Measurements from ENCODE around the gene DUOX1. TPM values are rescaled to one million over a fixed set of nuclear protein-coding genes. Genes with fewer than 3 reads are reported as not detected.

DUOX1 gene
- total RNA-seq, 1 experiment from 2014 or later: 19.6 TPM

- DNase-seq (ENCODE audit: low read depth, low spot score) (no peak), ATAC-seq (no peak)
- no peak overlapping the region for H2AFZ ChIP-seq (ENCODE audit: low read depth, low read length, poor library complexity, severe bottlenecking)
- no peaks in the 10 kb centered on the region for H3K9me3 ChIP-seq (ENCODE audit: control insufficient read depth in 1 of 2, insufficient read depth in 1 of 2, low read depth in 1 of 2, low read length in 2 of 2)
- H3K9ac ChIP-seq (ENCODE audit: low read length): no peak overlapping the region
- H3K4me2 ChIP-seq (ENCODE audit: low read length): no peak overlapping the region
- ChIA-PET CTCF (interaction anchor here (0.8 to 4.0 kb wide), 4 partner anchors 18 to 450 kb away, joined by 3 to 42 read pairs (median 8); no protein-coding TSS in a partner anchor), RAD21 (ENCODE audit: low non-redundant PET in 1 of 2, low total read pairs in 2 of 2, uncharacterized antibody in 2 of 2, unreplicated experiment in 2 of 2) (no interaction called here), POLR2A (no interaction called here)
- intact Hi-C loops (cut with micrococcal nuclease): loop anchor here (10.0 kb wide), 1 partner anchor 453 kb away; no protein-coding TSS in a partner anchor
- H4K20me1 ChIP-seq (ENCODE audit: insufficient read depth): no peaks in the 10 kb centered on the region
- no peaks in the 10 kb centered on the region for H3K36me3 ChIP-seq (ENCODE audit: control insufficient read depth in 1 of 2, insufficient read depth in 2 of 2, low read length in 2 of 2)
- H3K9me2 ChIP-seq (ENCODE audit: insufficient read depth): no peaks in the 10 kb centered on the region
- 0 out of 2 replicates have a peak, but pooled peaks cover 6% of the 10 kb centered on the region for H3K79me2 ChIP-seq (ENCODE audit: insufficient read depth, low read length)
- TF ChIP-seq CBX3 (IDR thresholded peaks at IDR 0.05; ENCODE audit: low read depth): no peak
- TF ChIP-seq SIN3A (IDR thresholded peaks at IDR 0.05; ENCODE audit: low read depth): no peak
- TF ChIP-seq EGR1 (IDR thresholded peaks at IDR 0.05; ENCODE audit: low read depth): no peak
- TF ChIP-seq EZH2 (IDR thresholded peaks at IDR 0.05): no peak
- no peak for TF ChIP-seq TCF7L2 (IDR thresholded peaks at IDR 0.05; ENCODE audit: borderline replicate concordance, extremely low read depth, insufficient read depth, insufficient read length)
- TF ChIP-seq SRF (IDR thresholded peaks at IDR 0.05; ENCODE audit: low read depth): no peak
- no peak for TF ChIP-seq EZH2phosphoT487 (IDR thresholded peaks at IDR 0.05; ENCODE audit: borderline replicate concordance)
- no peak for TF ChIP-seq MAX (IDR thresholded peaks at IDR 0.05)
- TF ChIP-seq RAD21 (IDR thresholded peaks at IDR 0.05; ENCODE audit: low read depth): no peak
- TF ChIP-seq YY1 (IDR thresholded peaks at IDR 0.05; ENCODE audit: extremely low read depth, insufficient replicate concordance, low read depth, low read length): no peak
- H3K4me3 ChIP-seq (replicated peaks in 1 of 2; ENCODE audit: low read depth in 1 of 2, low read length in 2 of 2): no peak overlapping the region
- no peak overlapping the region for H3K27ac ChIP-seq (ENCODE audit: low read depth, low read length)
- BruUV-seq (replicated peaks): no TSS peak
- peaks cover 12 to 28% of the 10 kb centered on the region in 2 experiments for H3K4me1 ChIP-seq (ENCODE audit: control insufficient read depth in 1 of 2, insufficient read depth in 2 of 2, low read length in 2 of 2)
- no peaks in the 10 kb centered on the region for H3K27me3 ChIP-seq (ENCODE audit: insufficient read depth, low read length)
Observed at GRCh38 chr15:45161666-45162065, 31.9 kb downstream of the DUOX1 start.

All from HCT116 (cell line).